Stimulated activated naive CD4-positive, alpha-beta T cell (primary cell): ENCODE measurements around the gene ZFHX2.

Source experiments
- DNase-seq, 6 experiments: peaks; one replicate each; lab custom pipeline; 2025; lab: John Stamatoyannopoulos, UW

ZFHX2 gene

GRCh38 chr14:23559926-23560520 lies 8.5 kb upstream of the ZFHX2 start:
- no peak for DNase-seq

- DNase-seq: peak in 5 of 6 experiments; percentile 51 to 68 (median 57)
Observed at GRCh38 chr14:23559010-23559925, 7.7 kb upstream of the ZFHX2 start.

DNA sequence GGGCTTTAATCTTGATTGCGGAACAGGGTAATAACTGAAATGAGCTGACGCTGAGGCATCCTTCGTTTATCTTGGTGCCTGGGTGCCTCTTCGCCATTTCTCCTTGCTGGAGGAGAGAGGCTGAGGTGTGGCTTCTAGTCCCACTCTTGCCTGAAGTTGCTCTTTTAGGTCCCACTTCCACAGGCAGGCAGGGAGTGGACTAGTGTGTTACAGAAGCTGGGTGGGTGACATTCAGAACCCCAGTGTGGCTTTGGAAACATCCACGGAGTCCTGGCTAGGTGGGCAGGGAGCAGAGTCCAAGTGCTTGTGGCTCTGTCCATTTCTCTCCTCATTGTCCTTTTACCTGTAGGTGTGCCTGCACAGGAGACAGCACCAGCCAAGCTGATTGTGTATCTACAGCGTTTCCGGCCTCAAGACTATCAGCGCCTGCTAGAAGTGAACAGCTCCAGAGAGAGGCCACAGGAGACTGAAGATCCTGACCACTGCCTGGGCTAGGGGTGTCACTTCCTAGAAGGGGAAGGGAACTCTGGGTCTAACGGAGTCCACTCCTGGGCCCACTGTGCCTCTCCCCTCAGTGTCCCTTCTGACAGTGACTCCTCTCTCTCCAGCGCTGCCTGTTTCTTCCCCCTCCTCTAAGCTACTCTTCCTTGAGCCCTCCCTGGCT lies 6.9 kb upstream of the ZFHX2 start:
- no peak for DNase-seq

- no peak for DNase-seq
Observed at GRCh38 chr14:23557946-23558345, 6.4 kb upstream of the ZFHX2 start.

- no peak for DNase-seq
Observed at GRCh38 chr14:23557521-23557920, 6.0 kb upstream of the ZFHX2 start.

GRCh38 chr14:23556700-23557440 lies 5.3 kb upstream of the ZFHX2 start:
- no peak for DNase-seq

GRCh38 chr14:23555882-23556699 lies 4.5 kb upstream of the ZFHX2 start, which contains the start of gene THTPA:
Gene THTPA, plus strand, starts transcription at chr14:23556271. Its CDS starts 487 bp downstream, at chr14:23556758.
- peak; percentile 82 to 93 (median 89) for DNase-seq

DNA sequence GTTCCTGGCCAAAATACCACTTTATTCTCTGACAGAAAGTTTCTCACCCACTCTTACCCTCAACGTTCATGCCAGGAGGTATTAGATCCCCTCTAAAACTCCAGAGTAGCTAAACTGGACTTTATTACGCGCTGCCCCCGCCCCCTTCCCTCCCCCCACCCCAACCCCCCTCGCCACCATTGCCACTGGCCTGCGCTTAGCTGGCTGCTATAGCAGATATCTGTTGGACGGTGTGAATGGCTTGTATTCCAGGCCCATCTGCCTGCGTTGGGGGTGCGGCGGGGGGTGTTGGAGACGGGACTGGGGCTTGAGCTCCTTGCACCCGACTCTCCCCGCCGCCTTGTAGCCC lies 3.9 kb upstream of the ZFHX2 start:
- no peak for DNase-seq

DNA sequence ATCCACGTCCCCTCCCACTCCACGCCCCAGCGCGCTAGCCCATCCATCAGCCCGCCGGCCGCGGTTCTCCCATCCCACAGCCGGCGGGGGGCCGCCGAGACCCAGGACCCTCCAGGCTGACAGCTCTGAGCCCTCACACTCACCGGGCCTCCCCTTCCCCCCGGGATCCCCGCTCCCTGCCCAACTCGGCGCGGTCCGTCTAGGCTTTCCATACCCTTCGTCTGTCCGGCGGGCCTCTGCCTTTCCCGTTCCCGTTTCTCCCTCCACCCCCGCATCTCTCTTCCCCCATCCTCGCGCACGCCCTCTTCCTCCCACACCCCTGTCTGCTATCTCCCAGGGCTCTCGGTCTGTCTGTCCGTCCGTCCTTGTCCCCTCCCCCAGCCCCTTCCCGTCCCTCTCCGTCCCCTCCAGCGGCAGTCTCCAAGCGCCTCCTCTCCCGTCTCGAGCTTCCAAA lies 726 bp downstream of the ZFHX2 start:
- no peak for DNase-seq

GRCh38 chr14:23550131-23550811 lies 1.3 kb downstream of the ZFHX2 start:
- no peak for DNase-seq

- no peak for DNase-seq
Observed at GRCh38 chr14:23548351-23549318, 2.9 kb downstream of the ZFHX2 start.

DNA sequence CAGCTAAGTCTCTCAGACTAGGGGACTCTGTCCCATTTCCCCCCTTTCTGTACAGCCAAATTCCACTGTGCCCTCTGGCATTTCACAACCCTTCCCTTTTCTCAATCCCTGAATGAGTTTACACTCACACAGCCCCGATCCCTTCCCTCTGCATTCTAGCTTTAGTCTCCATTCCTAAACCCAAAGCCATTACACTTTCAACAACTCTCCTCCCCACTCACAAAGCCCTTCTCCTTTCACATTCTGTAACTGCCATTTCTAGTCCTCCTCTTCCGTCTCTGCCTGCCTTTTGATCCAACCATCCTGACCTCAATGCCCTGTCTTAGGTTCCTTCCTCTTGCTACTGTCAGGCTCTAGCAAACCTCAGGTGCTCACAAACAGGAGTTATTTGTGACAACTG lies 3.6 kb downstream of the ZFHX2 start:
- no peak for DNase-seq

GRCh38 chr14:23546450-23547035 lies 5.0 kb downstream of the ZFHX2 start:
- DNase-seq: no peak

DNA sequence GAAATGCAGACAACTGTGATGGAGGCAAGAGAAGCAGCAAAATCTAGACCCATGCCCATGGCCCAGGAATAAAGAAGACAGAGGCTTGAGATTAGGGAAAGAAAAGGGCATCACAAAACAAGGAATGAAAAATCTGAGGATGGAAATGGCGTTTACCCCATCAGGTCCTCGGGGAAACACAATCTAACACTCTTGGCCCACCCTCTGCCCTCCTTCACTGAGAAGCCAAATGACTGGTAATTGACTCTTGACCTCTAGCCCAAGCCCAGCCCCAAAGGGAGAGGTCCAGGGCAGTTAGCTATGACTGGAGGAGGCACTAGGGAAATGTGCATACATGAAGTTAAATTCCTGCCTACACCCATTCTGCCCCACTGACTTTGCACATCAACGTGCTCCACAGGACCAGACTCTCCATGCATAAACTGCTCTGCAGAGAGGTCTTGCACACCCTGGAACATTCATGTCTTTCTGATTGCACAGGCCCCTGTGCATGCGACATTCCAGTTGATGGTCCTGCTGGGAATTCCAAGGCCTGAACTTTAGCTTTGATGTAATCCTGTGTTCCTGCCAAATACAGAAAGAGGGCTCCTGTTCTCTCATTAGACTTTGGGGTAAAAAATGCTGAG lies 5.7 kb downstream of the ZFHX2 start:
- no peak for DNase-seq

- no peak for DNase-seq
Observed at GRCh38 chr14:23544511-23545447, 6.8 kb downstream of the ZFHX2 start.

DNA sequence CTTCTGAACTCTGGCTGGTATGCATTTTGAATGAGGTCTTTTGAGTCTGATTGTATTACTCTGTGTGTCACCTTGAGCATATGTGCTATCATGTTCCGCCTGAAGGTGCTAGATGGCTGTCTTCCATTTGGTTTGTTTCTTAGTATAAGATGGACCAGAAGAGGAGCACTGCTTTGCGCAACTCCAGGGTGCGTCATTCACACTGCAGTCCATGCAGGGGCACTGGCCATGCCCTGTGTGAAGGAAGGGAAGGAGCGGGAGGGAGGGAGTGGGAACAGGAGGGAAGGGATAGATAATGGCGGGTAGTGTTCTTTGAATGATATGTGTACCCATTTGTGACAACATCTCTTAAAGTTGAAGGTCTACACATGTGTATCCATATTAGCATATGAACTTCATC lies 8.2 kb downstream of the ZFHX2 start:
- DNase-seq: no peak

- DNase-seq: no peak
Observed at GRCh38 chr14:23542261-23542660, 9.3 kb downstream of the ZFHX2 start.

GRCh38 chr14:23540141-23540469 lies 11.5 kb downstream of the ZFHX2 start:
- DNase-seq: no peak
